DOHH2 (cell line): ENCODE results near the gene DHFR2.

Source experiments
- EZH2phosphoT487 ChIP-seq: fragments of 200-600 bp; sonication (generic); IDR thresholded peaks from 2 replicates; pipeline ENCODE4 v1.6.1; 2017; ENCODE audit warnings: borderline replicate concordance, mild to moderate bottlenecking, antibody characterized with exemption, low read length, moderate library complexity, mixed read lengths
- TF ChIP-seq, protein P1 (sequence below): fragments of 200-600 bp; sonication (generic); IDR thresholded peaks from one replicate; pipeline ENCODE4 v1.5.1; 2014; ENCODE audit warnings: antibody characterized with exemption, mild to moderate bottlenecking, low read depth, low read length; ENCODE audit not compliant: poor library complexity, severe bottlenecking

DNA sequence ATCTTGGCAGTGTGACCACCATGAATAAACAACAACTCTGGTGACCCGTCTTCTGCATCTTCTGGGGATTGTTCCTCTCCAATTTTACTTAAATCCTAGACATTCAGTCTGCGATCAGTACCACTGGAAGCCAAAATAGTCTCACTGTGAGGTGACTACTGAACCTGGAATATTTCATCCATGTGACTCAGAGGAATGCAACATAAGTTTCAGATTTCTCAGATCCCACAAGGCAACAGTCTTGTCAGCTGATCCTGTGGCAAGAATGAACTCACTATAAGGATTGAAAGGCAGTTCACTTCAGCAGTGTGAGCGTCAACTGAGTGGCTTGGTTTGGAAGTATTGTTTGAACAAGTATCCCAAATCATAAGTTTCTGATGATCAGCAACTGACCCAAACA lies 13.3 kb upstream of the DHFR2 start:
- TF ChIP-seq, protein P1, sequence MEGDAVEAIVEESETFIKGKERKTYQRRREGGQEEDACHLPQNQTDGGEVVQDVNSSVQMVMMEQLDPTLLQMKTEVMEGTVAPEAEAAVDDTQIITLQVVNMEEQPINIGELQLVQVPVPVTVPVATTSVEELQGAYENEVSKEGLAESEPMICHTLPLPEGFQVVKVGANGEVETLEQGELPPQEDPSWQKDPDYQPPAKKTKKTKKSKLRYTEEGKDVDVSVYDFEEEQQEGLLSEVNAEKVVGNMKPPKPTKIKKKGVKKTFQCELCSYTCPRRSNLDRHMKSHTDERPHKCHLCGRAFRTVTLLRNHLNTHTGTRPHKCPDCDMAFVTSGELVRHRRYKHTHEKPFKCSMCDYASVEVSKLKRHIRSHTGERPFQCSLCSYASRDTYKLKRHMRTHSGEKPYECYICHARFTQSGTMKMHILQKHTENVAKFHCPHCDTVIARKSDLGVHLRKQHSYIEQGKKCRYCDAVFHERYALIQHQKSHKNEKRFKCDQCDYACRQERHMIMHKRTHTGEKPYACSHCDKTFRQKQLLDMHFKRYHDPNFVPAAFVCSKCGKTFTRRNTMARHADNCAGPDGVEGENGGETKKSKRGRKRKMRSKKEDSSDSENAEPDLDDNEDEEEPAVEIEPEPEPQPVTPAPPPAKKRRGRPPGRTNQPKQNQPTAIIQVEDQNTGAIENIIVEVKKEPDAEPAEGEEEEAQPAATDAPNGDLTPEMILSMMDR, result no peak
- no peak for TF ChIP-seq EZH2phosphoT487
